Measurements from ENCODE around the gene STRN.

DNA sequence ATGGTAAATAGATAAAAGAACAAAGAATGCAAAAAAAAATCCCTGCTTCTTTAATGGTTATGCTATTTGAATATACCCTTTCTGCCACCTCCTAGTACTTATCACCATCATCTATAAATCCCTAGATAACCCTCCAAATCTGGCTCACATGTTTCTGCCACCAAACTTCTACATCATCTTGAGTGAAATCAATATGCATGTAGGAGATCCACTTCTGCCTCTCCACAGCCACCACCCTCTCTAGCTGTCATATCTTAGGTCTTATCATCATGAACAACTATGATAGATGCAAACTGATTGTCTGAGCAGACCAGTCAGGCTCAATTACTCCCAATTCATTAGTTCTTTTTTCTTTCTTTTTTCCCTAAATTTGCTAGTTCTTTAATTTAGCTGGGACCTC, 55.3 kb downstream of the STRN start:
- no peak for TF ChIP-seq CTCF (IDR thresholded peaks at IDR 0.05)
- TF ChIP-seq POLR2AphosphoS5 (IDR thresholded peaks at IDR 0.05), result no peak

Measured in breast epithelium (tissue), 3 donors.